ENCODE results near the gene AIP.

Gene AIP

GRCh38 chr11:67448220-67448609 lies 34.6 kb upstream of the AIP start:
- Histone ChIP-seq H3K9ac (ENCODE audit: low read depth, low read length) (no peak overlapping the region), H3K27me3 (ENCODE audit: insufficient read depth, low read length, poor library complexity) (no peaks in the 10 kb centered on the region), H3K79me2 (ENCODE audit: insufficient read depth, low read length) (peaks cover 6% of the 10 kb centered on the region; the same call in 1 of the 2 replicates), H3K4me3 (ENCODE audit: low read depth in 1 of 2, low read length in 2 of 2) (no peak overlapping the region), H3K9me3 (ENCODE audit: insufficient read depth, low read length, severe bottlenecking) (no peaks in the 10 kb centered on the region), H3K4me1 (ENCODE audit: insufficient read depth, low read length) (peaks cover 23% of the 10 kb centered on the region), H4K20me1 (ENCODE audit: insufficient read depth, low read length) (no peaks in the 10 kb centered on the region), H3K27ac (ENCODE audit: low read length) (no peak overlapping the region), H3K4me2 (ENCODE audit: insufficient read depth, low read length) (no peak overlapping the region), H3K36me3 (ENCODE audit: insufficient read depth, low read length) (no peaks in the 10 kb centered on the region), H2AFZ (ENCODE audit: low read depth, low read length) (no peak overlapping the region)
- TF ChIP-seq EZH2 (IDR thresholded peaks at IDR 0.05; ENCODE audit: borderline replicate concordance, low read depth, low read length, severe bottlenecking) (no peak), CTCF (IDR thresholded peaks at IDR 0.05; ENCODE audit: borderline replicate concordance, extremely low read depth, low read length, poor library complexity, severe bottlenecking) (no peak)
- ATAC-seq (ENCODE audit: insufficient read depth, low read depth), result no peak
- DNase-seq, result no peak

- no peak for ATAC-seq (ENCODE audit: insufficient read depth, low read depth)
- Histone ChIP-seq H3K36me3 (ENCODE audit: insufficient read depth, low read length) (no peaks in the 10 kb centered on the region), H3K79me2 (ENCODE audit: insufficient read depth, low read length) (peaks cover 6% of the 10 kb centered on the region; the same call in 1 of the 2 replicates), H3K4me2 (ENCODE audit: insufficient read depth, low read length) (no peak overlapping the region), H3K4me3 (ENCODE audit: low read depth in 1 of 2, low read length in 2 of 2) (no peak overlapping the region), H4K20me1 (ENCODE audit: insufficient read depth, low read length) (no peaks in the 10 kb centered on the region), H2AFZ (ENCODE audit: low read depth, low read length) (no peak overlapping the region), H3K27ac (ENCODE audit: low read length) (no peak overlapping the region), H3K27me3 (ENCODE audit: insufficient read depth, low read length, poor library complexity) (no peaks in the 10 kb centered on the region), H3K9me3 (ENCODE audit: insufficient read depth, low read length, severe bottlenecking) (no peaks in the 10 kb centered on the region), H3K4me1 (ENCODE audit: insufficient read depth, low read length) (peaks cover 14% of the 10 kb centered on the region), H3K9ac (ENCODE audit: low read depth, low read length) (no peak overlapping the region)
- DNase-seq, result no peak
- TF ChIP-seq CTCF (IDR thresholded peaks at IDR 0.05; ENCODE audit: borderline replicate concordance, extremely low read depth, low read length, poor library complexity, severe bottlenecking), result no peak
Measured at GRCh38 chr11:67449116-67449844, 33.5 kb upstream of the AIP start.

- Histone ChIP-seq H3K27ac (ENCODE audit: low read length) (no peak overlapping the region), H3K4me3 (ENCODE audit: low read depth in 1 of 2, low read length in 2 of 2) (no peak overlapping the region), H3K79me2 (ENCODE audit: insufficient read depth, low read length) (no peaks in the 10 kb centered on the region), H3K9me3 (ENCODE audit: insufficient read depth, low read length, severe bottlenecking) (no peaks in the 10 kb centered on the region), H3K4me2 (ENCODE audit: insufficient read depth, low read length) (no peak overlapping the region), H3K36me3 (ENCODE audit: insufficient read depth, low read length) (no peaks in the 10 kb centered on the region), H3K9ac (ENCODE audit: low read depth, low read length) (no peak overlapping the region), H4K20me1 (ENCODE audit: insufficient read depth, low read length) (no peaks in the 10 kb centered on the region), H3K27me3 (ENCODE audit: insufficient read depth, low read length, poor library complexity) (no peaks in the 10 kb centered on the region), H3K4me1 (ENCODE audit: insufficient read depth, low read length) (no peaks in the 10 kb centered on the region), H2AFZ (ENCODE audit: low read depth, low read length) (no peak overlapping the region)
- DNase-seq, result no peak
- TF ChIP-seq CTCF (IDR thresholded peaks at IDR 0.05; ENCODE audit: borderline replicate concordance, extremely low read depth, low read length, poor library complexity, severe bottlenecking), result no peak
- no peak for TF ChIP-seq EZH2 (IDR thresholded peaks at IDR 0.05; ENCODE audit: borderline replicate concordance, low read depth, low read length, severe bottlenecking)
- no peak for ATAC-seq (ENCODE audit: insufficient read depth, low read depth)
Measured at GRCh38 chr11:67450796-67451657, 31.8 kb upstream of the AIP start.

All from DND-41 (cell line).